Mucosa of rectum (tissue), 2 donors: ENCODE results near the gene CTNS.

Source experiments
- H3K27ac ChIP-seq, 2 donors: one replicate each; pipeline ENCODE4 v1.7.0; 2013; ENCODE audit warnings: inconsistent platforms in 2 of 2, low read depth in 2 of 2, low read length in 2 of 2
- H3K27me3 ChIP-seq, 2 donors: one replicate each; pipeline ENCODE4 v1.7.0; 2013; ENCODE audit warnings: low read length in 2 of 2; ENCODE audit not compliant: control insufficient read depth in 2 of 2, insufficient read depth in 2 of 2
- H3K36me3 ChIP-seq, 2 donors: one replicate each; pipeline ENCODE4 v1.7.0; 2013; ENCODE audit warnings: low read length in 2 of 2; ENCODE audit not compliant: control insufficient read depth in 2 of 2, insufficient read depth in 2 of 2
- H3K4me1 ChIP-seq, 2 donors: one replicate each; pipeline ENCODE4 v1.7.0; 2013; ENCODE audit warnings: low read length in 2 of 2, mild to moderate bottlenecking in 1 of 2; ENCODE audit not compliant: control insufficient read depth in 2 of 2, insufficient read depth in 2 of 2
- H3K4me3 ChIP-seq, 2 donors: one replicate each; pipeline ENCODE4 v1.7.0; 2013; ENCODE audit warnings: low read length in 2 of 2
- H3K9ac ChIP-seq, 2 donors: one replicate each; pipeline ENCODE4 v1.7.0; 2013; ENCODE audit warnings: low read length in 2 of 2, low read depth in 1 of 2, mild to moderate bottlenecking in 1 of 2
- H3K9me3 ChIP-seq, 2 donors: one replicate each; pipeline ENCODE4 v1.7.0; 2013; ENCODE audit warnings: low read length in 2 of 2; ENCODE audit not compliant: control insufficient read depth in 2 of 2
- donor health status: healthy.
- donor health status: Normal muscosa, but diverticular disease.

The CTNS gene

GRCh38 chr17:3622977-3623594 lies 13.5 kb upstream of the CTNS start:
- Histone ChIP-seq H3K36me3 (peaks cover 50 to 63% of the 10 kb centered on the region in 2 donors), H3K9me3 (no peaks in the 10 kb centered on the region), H3K4me1 (no peaks in the 10 kb centered on the region), H3K4me3 (no peak overlapping the region), H3K9ac (no peak overlapping the region), H3K27me3 (no peaks in the 10 kb centered on the region), H3K27ac (no peak overlapping the region)

DNA sequence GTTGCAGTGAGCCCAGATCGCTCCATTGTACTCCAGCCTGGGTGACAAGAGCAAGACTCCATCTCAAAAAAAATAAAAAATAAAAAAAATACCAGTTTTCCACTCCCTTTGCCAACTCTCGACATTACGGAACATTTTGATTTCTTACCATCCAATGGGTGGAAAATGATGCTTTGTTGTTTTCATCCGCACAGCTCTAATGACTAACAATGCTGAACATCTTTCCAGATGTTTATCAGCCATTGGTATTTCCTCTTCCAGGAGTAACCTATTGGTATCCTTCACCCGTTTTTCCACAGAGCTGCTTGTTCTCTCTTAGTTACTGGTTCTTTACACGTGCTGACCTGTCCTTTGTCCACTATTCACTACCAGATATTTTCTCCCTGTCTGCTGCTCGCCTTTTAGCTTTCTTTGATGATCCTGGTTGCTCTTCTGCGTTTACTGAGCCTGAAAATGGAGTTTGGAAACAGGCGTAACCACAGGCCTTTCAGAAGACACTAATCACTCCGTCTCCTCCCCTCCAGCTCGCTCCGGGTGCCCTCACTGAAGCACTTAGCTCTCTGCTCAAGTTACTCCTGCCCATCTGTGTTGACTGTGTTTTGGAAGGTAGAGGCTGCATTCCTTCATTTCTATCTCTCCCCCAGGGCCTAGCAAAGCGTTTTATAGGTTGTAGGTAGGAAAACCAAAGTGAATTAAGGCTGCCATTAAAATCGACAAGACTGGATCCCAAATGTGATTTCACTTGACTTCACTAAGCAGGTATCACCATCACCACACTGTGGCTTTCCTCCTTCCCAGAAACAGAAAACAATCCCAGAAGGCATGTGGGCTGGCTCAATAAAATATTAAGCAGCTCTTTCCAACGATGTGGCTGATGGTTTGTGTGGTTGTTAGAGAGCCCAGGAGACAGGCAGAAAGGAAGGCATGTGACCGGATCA lies 9.5 kb upstream of the CTNS start:
- Histone ChIP-seq H3K4me3 (no peak overlapping the region), H3K4me1 (no peaks in the 10 kb centered on the region), H3K9me3 (no peaks in the 10 kb centered on the region), H3K27ac (no peak overlapping the region), H3K9ac (no peak overlapping the region), H3K36me3 (peaks cover 52 to 59% of the 10 kb centered on the region in 2 donors), H3K27me3 (no peaks in the 10 kb centered on the region)

DNA sequence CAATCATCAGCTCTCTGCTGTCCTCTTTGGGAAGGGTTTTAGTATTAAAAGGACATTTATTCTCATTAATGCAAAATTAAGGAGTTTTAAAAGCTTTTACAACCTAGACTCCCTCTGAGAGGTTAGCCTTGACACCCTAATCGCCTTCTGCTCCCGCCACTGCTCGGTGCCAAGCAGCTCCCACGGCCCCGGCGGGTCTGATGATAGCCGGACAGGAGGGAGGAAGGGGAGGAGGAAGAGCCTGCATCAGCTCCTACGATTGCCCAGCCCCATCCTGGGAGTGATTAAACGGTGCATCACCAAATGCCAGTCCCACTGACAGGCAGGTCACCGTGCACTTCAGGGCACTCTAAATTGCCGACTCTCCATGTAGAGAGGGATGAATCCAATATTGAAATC lies 8.8 kb upstream of the CTNS start:
- peaks cover 55 to 58% of the 10 kb centered on the region in 2 donors for H3K36me3 ChIP-seq
- no peaks in the 10 kb centered on the region for H3K4me1 ChIP-seq

GRCh38 chr17:3630781-3631180 lies 5.8 kb upstream of the CTNS start:
- no peaks in the 10 kb centered on the region for H3K9me3 ChIP-seq
- no peak overlapping the region for H3K9ac ChIP-seq
- no peak overlapping the region for H3K4me3 ChIP-seq
- peaks cover 34 to 38% of the 10 kb centered on the region in 2 donors for H3K36me3 ChIP-seq
- H3K4me1 ChIP-seq, result peaks cover 0 to 4% of the 10 kb centered on the region in 2 donors
- no peaks in the 10 kb centered on the region for H3K27me3 ChIP-seq
- no peak overlapping the region for H3K27ac ChIP-seq

More for the DNA sequence above, 8.8 kb upstream of the CTNS start:
- Histone ChIP-seq H3K27me3 (no peaks in the 10 kb centered on the region), H3K9me3 (no peaks in the 10 kb centered on the region), H3K4me3 (no peak overlapping the region), H3K9ac (no peak overlapping the region), H3K27ac (no peak overlapping the region)

GRCh38 chr17:3632287-3632686 lies 4.3 kb upstream of the CTNS start:
- H3K9me3 ChIP-seq, result no peaks in the 10 kb centered on the region
- H3K27me3 ChIP-seq, result no peaks in the 10 kb centered on the region
- H3K4me3 ChIP-seq, result no peak overlapping the region
- no peak overlapping the region for H3K27ac ChIP-seq
- H3K36me3 ChIP-seq, result peaks cover 28 to 29% of the 10 kb centered on the region in 2 donors
- H3K9ac ChIP-seq, result no peak overlapping the region
- H3K4me1 ChIP-seq, result peaks cover 2 to 10% of the 10 kb centered on the region in 2 donors

GRCh38 chr17:3635474-3636153 lies 946 bp upstream of the CTNS start:
- H3K27me3 ChIP-seq, result no peaks in the 10 kb centered on the region
- H3K4me3 ChIP-seq, result peak overlapping the region; percentile 79 to 85
- peaks cover 5 to 6% of the 10 kb centered on the region in 2 donors for H3K36me3 ChIP-seq
- peak overlapping the region; percentile 95 to 99 for H3K27ac ChIP-seq
- no peaks in the 10 kb centered on the region for H3K9me3 ChIP-seq
- H3K9ac ChIP-seq, result peak overlapping the region; percentile 79 to 90
- H3K4me1 ChIP-seq, result peaks cover 2 to 10% of the 10 kb centered on the region in 2 donors

DNA sequence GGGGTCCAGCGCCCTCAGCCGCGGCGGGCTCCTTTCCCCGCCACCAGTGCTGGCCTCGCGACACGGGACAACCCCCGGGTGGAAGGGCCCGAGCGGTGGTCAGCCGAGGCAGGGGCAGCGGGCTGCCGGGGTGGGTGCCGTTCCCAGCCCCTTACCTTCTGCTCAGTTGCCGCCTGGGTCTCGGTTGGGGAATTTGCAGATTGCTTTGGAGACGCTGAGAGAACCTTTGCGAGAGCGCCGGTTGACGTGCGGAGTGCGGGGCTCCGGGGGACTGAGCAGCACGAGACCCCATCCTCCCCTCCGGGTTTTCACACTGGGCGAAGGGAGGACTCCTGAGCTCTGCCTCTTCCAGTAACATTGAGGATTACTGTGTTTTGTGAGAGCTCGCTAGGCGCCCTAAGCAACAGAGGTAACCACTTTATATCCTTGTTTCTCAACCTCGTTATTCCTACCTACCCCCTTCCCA lies 381 bp downstream of the CTNS start:
- Histone ChIP-seq H3K27me3 (no peaks in the 10 kb centered on the region), H3K4me1 (peaks cover 2 to 10% of the 10 kb centered on the region in 2 donors), H3K36me3 (peaks cover 3 to 8% of the 10 kb centered on the region in 2 donors), H3K9me3 (no peaks in the 10 kb centered on the region), H3K27ac (peak overlapping the region; percentile 95 to 99), H3K9ac (peak overlapping the region; percentile 86 to 90), H3K4me3 (peak overlapping the region; percentile 85 to 89)

DNA sequence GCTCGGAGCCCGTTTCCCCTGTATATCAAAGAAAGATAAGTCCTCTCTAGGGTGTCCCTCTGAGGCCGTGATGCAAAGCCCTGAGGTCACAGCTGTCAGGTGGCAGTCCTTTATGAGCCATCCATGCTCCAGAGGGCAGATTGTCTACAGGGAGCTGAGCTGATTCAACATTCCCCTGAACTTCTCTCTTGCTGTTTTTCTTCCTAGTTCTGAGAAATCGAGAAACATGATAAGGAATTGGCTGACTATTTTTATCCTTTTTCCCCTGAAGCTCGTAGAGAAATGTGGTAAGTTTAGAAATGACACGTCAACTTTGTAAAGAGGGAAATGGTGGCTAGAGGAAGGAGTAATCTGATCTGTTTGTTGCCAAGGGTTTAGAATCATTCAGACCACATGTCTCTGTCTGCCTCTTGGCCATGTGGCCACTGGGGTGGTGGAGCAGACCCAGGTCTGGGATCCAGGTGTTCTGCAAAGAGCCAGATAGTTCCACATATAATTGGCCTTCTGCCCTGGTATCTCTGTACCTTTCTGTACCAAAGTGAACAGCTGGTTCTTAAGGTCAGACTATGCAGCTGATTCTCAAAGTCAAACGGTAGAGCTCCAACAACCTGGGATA lies 3.5 kb downstream of the CTNS start:
- no peaks in the 10 kb centered on the region for H3K9me3 ChIP-seq
- no peak overlapping the region for H3K9ac ChIP-seq
- H3K27ac ChIP-seq, result peak overlapping the region in 1 of 2 donors; percentile 7
- no peak overlapping the region for H3K4me3 ChIP-seq
- H3K27me3 ChIP-seq, result no peaks in the 10 kb centered on the region
- H3K36me3 ChIP-seq, result peaks cover 5 to 7% of the 10 kb centered on the region in 2 donors
- peaks cover 2 to 10% of the 10 kb centered on the region in 2 donors for H3K4me1 ChIP-seq

DNA sequence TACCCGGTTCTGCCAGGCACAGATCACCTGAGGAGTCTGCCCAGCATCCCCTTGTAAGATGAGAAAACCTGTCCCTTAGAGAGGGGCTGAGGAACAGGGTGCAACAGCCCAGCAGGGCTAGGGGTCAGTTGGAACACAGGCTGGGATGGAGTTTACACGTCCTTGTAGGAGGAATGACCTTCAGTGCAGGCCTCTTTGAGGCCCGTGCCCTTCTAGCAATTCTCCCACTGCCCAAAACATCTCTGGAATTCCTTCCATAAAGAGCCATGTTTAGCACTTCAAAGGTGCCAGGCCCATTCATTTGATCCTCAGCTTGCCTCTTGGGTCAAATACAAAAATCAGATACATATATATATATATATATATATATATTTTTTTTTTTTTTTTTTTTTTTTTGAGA lies 4.5 kb downstream of the CTNS start:
- H3K36me3 ChIP-seq, result peaks cover 5 to 10% of the 10 kb centered on the region in 2 donors
- no peak overlapping the region for H3K9ac ChIP-seq
- no peaks in the 10 kb centered on the region for H3K9me3 ChIP-seq
- H3K4me3 ChIP-seq, result no peak overlapping the region
- no peaks in the 10 kb centered on the region for H3K27me3 ChIP-seq
- H3K27ac ChIP-seq, result no peak overlapping the region
- peaks cover 2 to 6% of the 10 kb centered on the region in 2 donors for H3K4me1 ChIP-seq
